GM18498 (cell line): ENCODE results near the gene ZNF414.

Experiments
- ATAC-seq: cut with Tn5 transposase; IDR thresholded peaks from one replicate; pipeline ENCODE4 v1.9.1; 2021; ENCODE audit warnings: mild to moderate bottlenecking, moderate library complexity; ENCODE audit not compliant: unreplicated experiment

The ZNF414 gene

GRCh38 chr19:8468761-8469373 lies 45.1 kb downstream of the ZNF414 start:
- ATAC-seq, result no peak

GRCh38 chr19:8468124-8468523 lies 45.8 kb downstream of the ZNF414 start:
- no peak for ATAC-seq

- ATAC-seq, result no peak
These were observed 47.9 kb downstream of the ZNF414 start for GRCh38 chr19:8466018-8466417.

DNA sequence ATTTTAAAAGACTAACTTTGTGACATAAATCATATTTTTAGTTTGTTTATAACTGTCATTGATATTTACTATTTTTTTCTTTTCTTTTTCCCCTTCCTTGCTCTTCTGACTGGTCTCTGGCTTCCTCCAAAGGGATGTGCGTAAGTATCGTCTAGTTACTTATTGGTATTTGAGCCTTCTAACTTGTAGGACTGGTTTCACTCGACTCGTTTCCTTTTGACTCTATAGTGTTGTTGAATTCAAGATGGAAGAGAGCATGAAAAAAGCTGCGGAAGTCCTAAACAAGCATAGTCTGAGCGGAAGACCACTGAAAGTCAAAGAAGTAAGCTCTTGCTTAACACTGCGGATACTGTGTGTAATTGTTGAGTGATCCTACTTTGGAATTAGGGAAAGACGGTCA lies 50.6 kb downstream of the ZNF414 start:
- ATAC-seq, result no peak

DNA sequence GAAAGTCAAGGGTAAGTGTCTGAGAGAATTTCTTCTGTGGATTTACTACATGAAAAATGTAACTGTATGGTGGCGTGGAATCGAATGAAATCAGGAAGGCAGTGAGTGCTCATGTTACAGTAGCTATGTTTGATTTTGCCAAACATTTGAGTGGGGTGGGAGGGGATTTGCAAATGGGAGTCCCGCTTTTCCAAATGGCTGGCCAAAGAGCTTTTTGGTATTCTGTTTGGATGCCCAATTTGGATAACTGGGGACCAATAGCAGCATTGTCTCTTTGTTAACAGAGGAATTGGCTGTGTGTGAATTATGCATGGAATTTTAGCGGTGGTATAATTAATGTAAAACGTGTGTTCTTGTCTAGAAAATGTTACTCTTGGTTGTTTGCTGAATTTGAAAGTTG lies 51.4 kb downstream of the ZNF414 start:
- no peak for ATAC-seq

- ATAC-seq, result no peak
These were observed 52.1 kb downstream of the ZNF414 start for GRCh38 chr19:8461891-8462290.

GRCh38 chr19:8461376-8461775 lies 52.6 kb downstream of the ZNF414 start:
- no peak for ATAC-seq

DNA sequence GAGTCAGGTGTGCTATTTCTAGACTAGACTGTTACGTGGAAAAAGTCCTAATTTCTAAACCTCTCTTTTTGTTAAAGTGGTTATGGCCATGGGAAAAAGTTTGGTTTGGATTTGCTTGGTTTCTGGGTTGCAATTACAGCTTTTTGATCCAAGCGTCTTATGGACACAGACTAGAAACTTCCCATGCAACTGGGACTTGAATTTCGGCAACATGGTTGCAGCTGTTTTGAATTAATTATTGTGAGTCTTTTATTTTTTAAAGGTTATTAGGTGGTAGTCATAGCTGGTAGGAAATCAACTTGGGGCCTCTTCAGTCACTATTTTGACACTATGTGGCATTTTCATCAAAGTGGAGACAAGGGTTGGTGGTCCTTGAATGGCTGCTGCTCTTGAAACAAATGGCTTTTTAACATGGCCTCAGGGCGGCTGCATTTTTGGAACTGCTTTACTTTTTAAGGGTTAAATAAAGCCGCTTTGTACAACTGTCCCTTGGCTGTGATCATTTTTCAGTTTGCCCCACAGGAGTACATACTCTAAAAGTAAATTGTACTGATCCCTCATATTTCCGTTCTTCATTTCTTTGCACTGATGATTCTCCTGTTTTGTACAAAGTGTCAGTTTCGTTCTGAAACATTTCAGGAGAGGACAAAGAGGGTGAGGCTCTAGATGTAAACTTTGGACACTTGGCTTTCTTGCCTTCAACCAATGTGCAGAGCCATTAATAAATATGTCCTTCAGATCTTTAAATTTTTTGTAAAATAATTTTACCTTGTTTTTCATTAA lies 53.3 kb downstream of the ZNF414 start:
- no peak for ATAC-seq
